Measurements from ENCODE around the gene NENF. TPM values are rescaled to one million over a fixed set of nuclear protein-coding genes. Genes with fewer than 3 reads are reported as not detected.

NENF gene
- total RNA-seq, 2 experiments from 2014 or later: 38.4 to 42.7 TPM

- peaks cover 33% of the 10 kb centered on the region for H3K4me1 Mint-ChIP-seq (ENCODE audit: low read depth)
- H3K36me3 Mint-ChIP-seq: no peaks in the 10 kb centered on the region
- H3K27me3 Mint-ChIP-seq: no peaks in the 10 kb centered on the region
- intact Hi-C loops (cut with micrococcal nuclease): loop anchor here (5.0 kb wide), 1 partner anchor 397 kb away; the partner anchor contains the start of genes DTL and INTS7
- H3K27ac Mint-ChIP-seq: no peak overlapping the region
- H3K4me3 Mint-ChIP-seq: peak overlapping the region; percentile 70
- CTCF ChIA-PET: interaction anchor here (1.1 to 2.2 kb wide), 3 partner anchors 22 to 736 kb away, joined by 3 to 12 read pairs (median 7); no protein-coding TSS in a partner anchor
- no peak for DNase-seq
- POLR2A ChIA-PET: interaction anchor here (1.3 kb wide), 1 partner anchor 175 kb away, joined by 4 read pairs; the partner anchor contains the start of gene ATF3
- H3K9me3 Mint-ChIP-seq: no peaks in the 10 kb centered on the region
These were observed 1.1 kb downstream of the NENF start for GRCh38 chr1:212433577-212434462.

- Mint-ChIP-seq H3K36me3 (no peaks in the 10 kb centered on the region), H3K4me1 (ENCODE audit: low read depth) (peaks cover 33% of the 10 kb centered on the region), H3K27ac (no peak overlapping the region), H3K9me3 (no peaks in the 10 kb centered on the region), H3K4me3 (no peak overlapping the region), H3K27me3 (no peaks in the 10 kb centered on the region)
- DNase-seq: no peak
- ChIA-PET CTCF (no interaction called here), POLR2A (no interaction called here)
- intact Hi-C loops (cut with micrococcal nuclease): loop anchor here (5.0 kb wide), 1 partner anchor 398 kb away; the partner anchor contains the start of genes DTL and INTS7
These were observed 2.3 kb downstream of the NENF start for GRCh38 chr1:212434992-212435391.

GRCh38 chr1:212437179-212437798 is 4.6 kb downstream of the NENF start:
- intact Hi-C loops (cut with micrococcal nuclease): no loop called here
- peak; percentile 20 for DNase-seq
- POLR2A ChIA-PET: interaction anchor here (0.6 to 0.7 kb wide), 2 partner anchors 185 to 301 kb away, joined by 3 to 4 read pairs; no protein-coding TSS in a partner anchor
- H3K4me1 Mint-ChIP-seq (ENCODE audit: low read depth): peaks cover 20% of the 10 kb centered on the region
- H3K27ac Mint-ChIP-seq: no peak overlapping the region
- no peak overlapping the region for H3K4me3 Mint-ChIP-seq
- H3K36me3 Mint-ChIP-seq: no peaks in the 10 kb centered on the region
- H3K27me3 Mint-ChIP-seq: no peaks in the 10 kb centered on the region
- CTCF ChIA-PET: interaction anchor here (0.9 to 1.4 kb wide), 3 partner anchors 11 to 20 kb away, joined by 3 to 4 read pairs (median 3); no protein-coding TSS in a partner anchor
- no peaks in the 10 kb centered on the region for H3K9me3 Mint-ChIP-seq

- intact Hi-C loops (cut with micrococcal nuclease): no loop called here
- Mint-ChIP-seq H3K4me1 (ENCODE audit: low read depth) (peaks cover 10% of the 10 kb centered on the region), H3K36me3 (no peaks in the 10 kb centered on the region), H3K27me3 (no peaks in the 10 kb centered on the region), H3K4me3 (no peak overlapping the region), H3K27ac (no peak overlapping the region), H3K9me3 (no peaks in the 10 kb centered on the region)
- DNase-seq: no peak
- ChIA-PET POLR2A (no interaction called here), CTCF (interaction anchor here (4.1 kb wide), 1 partner anchor 16 kb away, joined by 24 read pairs; no protein-coding TSS in a partner anchor)
These were observed 6.1 kb downstream of the NENF start for GRCh38 chr1:212438831-212439237.

GRCh38 chr1:212440419-212440818 is 7.7 kb downstream of the NENF start:
- H3K4me3 Mint-ChIP-seq: no peak overlapping the region
- POLR2A ChIA-PET: interaction anchor here (1.4 kb wide), 1 partner anchor 10 kb away, joined by 3 read pairs; no protein-coding TSS in a partner anchor
- DNase-seq: no peak
- H3K4me1 Mint-ChIP-seq (ENCODE audit: low read depth): peaks cover 7% of the 10 kb centered on the region
- no peaks in the 10 kb centered on the region for H3K27me3 Mint-ChIP-seq
- H3K9me3 Mint-ChIP-seq: no peaks in the 10 kb centered on the region
- CTCF ChIA-PET: interaction anchor here (4.1 kb wide), 1 partner anchor 15 kb away, joined by 24 read pairs; no protein-coding TSS in a partner anchor
- H3K27ac Mint-ChIP-seq: no peak overlapping the region
- intact Hi-C loops (cut with micrococcal nuclease): no loop called here
- peaks cover 7% of the 10 kb centered on the region for H3K36me3 Mint-ChIP-seq

GRCh38 chr1:212442408-212442807 is 9.7 kb downstream of the NENF start:
- DNase-seq: no peak
- intact Hi-C loops (cut with micrococcal nuclease): no loop called here
- Mint-ChIP-seq H3K36me3 (peaks cover 10% of the 10 kb centered on the region), H3K9me3 (no peaks in the 10 kb centered on the region), H3K27ac (no peak overlapping the region), H3K4me3 (no peak overlapping the region), H3K27me3 (no peaks in the 10 kb centered on the region), H3K4me1 (ENCODE audit: low read depth) (peaks cover 4% of the 10 kb centered on the region)
- ChIA-PET CTCF (interaction anchor here (1.6 to 4.1 kb wide), 2 partner anchors 10 to 13 kb away, joined by 5 to 24 read pairs; no protein-coding TSS in a partner anchor), POLR2A (no interaction called here)

GRCh38 chr1:212446333-212446732 is 13.6 kb downstream of the NENF start:
- no peak overlapping the region for H3K4me3 Mint-ChIP-seq
- intact Hi-C loops (cut with micrococcal nuclease): no loop called here
- CTCF ChIA-PET: interaction anchor here (1.6 kb wide), 1 partner anchor 9 kb away, joined by 6 read pairs; no protein-coding TSS in a partner anchor
- DNase-seq: no peak
- H3K9me3 Mint-ChIP-seq: no peaks in the 10 kb centered on the region
- H3K27ac Mint-ChIP-seq: no peak overlapping the region
- H3K36me3 Mint-ChIP-seq: peaks cover 10% of the 10 kb centered on the region
- H3K27me3 Mint-ChIP-seq: no peaks in the 10 kb centered on the region
- no peaks in the 10 kb centered on the region for H3K4me1 Mint-ChIP-seq (ENCODE audit: low read depth)
- POLR2A ChIA-PET: no interaction called here

- Mint-ChIP-seq H3K36me3 (peaks cover 10% of the 10 kb centered on the region), H3K4me1 (ENCODE audit: low read depth) (no peaks in the 10 kb centered on the region), H3K27ac (no peak overlapping the region), H3K27me3 (no peaks in the 10 kb centered on the region), H3K4me3 (no peak overlapping the region), H3K9me3 (no peaks in the 10 kb centered on the region)
- ChIA-PET CTCF (interaction anchor here (1.6 kb wide), 1 partner anchor 8 kb away, joined by 6 read pairs; no protein-coding TSS in a partner anchor), POLR2A (interaction anchor here (0.6 kb wide), 1 partner anchor 769 kb away, joined by 4 read pairs; no protein-coding TSS in a partner anchor)
- DNase-seq: no peak
- intact Hi-C loops (cut with micrococcal nuclease): no loop called here
These were observed 14.8 kb downstream of the NENF start for GRCh38 chr1:212447478-212447877.

GRCh38 chr1:212450331-212450881 is 17.7 kb downstream of the NENF start:
- peaks cover 3% of the 10 kb centered on the region for H3K36me3 Mint-ChIP-seq
- intact Hi-C loops (cut with micrococcal nuclease): no loop called here

GRCh38 chr1:212451416-212452322 is 18.9 kb downstream of the NENF start:
- Mint-ChIP-seq H3K36me3 (peaks cover under 1% of the 10 kb centered on the region), H3K9me3 (no peaks in the 10 kb centered on the region), H3K4me1 (ENCODE audit: low read depth) (no peaks in the 10 kb centered on the region), H3K4me3 (no peak overlapping the region), H3K27ac (no peak overlapping the region), H3K27me3 (no peaks in the 10 kb centered on the region)
- intact Hi-C loops (cut with micrococcal nuclease): no loop called here
- CTCF ChIA-PET: interaction anchor here (0.8 to 1.6 kb wide), 4 partner anchors 9 to 381 kb away, joined by 3 to 7 read pairs (median 4); no protein-coding TSS in a partner anchor
- POLR2A ChIA-PET: no interaction called here
- no peak for DNase-seq

More at GRCh38 chr1:212450331-212450881, 17.7 kb downstream of the NENF start:
- H3K4me3 Mint-ChIP-seq: no peak overlapping the region
- H3K27ac Mint-ChIP-seq: no peak overlapping the region
- ChIA-PET CTCF (interaction anchor here (1.5 kb wide), 1 partner anchor 27 kb away, joined by 3 read pairs; no protein-coding TSS in a partner anchor), POLR2A (no interaction called here)
- H3K27me3 Mint-ChIP-seq: no peaks in the 10 kb centered on the region
- H3K9me3 Mint-ChIP-seq: no peaks in the 10 kb centered on the region
- no peaks in the 10 kb centered on the region for H3K4me1 Mint-ChIP-seq (ENCODE audit: low read depth)
- no peak for DNase-seq

Measured in activated CD4-positive, alpha-beta memory T cell treated with anti-CD3 and anti-CD28 coated beads for 36 hours (primary cell).